Activated CD4-positive, alpha-beta T cell treated with anti-CD3 and anti-CD28 coated beads, Interleukin-2, amount 50 U/mL, for 4 hours (primary cell): ENCODE measurements around the gene FCGR3A.
A peak's percentile ranks its signal among the peaks of the same experiment; 100 is the strongest.
"Not testable (repeated sequence)": the region's sequence is repeated elsewhere in the genome, so short reads cannot be mapped to it uniquely, and the experiment has no call there.

Experiments used
- DNase-seq, 2 experiments: peaks; one replicate each; pipeline ENCODE4 v3.0.0-alpha.2; 2020

Gene FCGR3A

DNA sequence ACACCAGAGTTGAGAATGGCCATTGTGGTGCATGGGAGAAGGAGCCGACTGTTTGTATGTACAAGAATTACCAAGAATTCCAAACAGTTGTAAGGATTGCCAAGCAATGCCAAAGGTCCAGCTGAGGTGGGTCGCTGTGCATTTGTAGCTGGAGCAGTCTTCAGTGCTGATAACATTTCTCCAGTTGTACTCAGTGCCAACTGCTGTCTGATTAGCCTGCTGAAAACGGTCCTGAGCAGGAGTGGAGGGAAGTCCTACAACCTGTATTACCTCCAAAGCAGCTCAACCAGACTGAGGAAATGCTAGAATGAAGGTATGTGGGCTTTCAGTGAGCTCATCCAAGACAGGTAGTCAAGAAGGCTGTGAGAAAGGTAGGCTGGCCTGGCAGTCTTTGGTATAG is 6.5 kb upstream of the FCGR3A start:
- DNase-seq = not testable (repeated sequence)

DNA sequence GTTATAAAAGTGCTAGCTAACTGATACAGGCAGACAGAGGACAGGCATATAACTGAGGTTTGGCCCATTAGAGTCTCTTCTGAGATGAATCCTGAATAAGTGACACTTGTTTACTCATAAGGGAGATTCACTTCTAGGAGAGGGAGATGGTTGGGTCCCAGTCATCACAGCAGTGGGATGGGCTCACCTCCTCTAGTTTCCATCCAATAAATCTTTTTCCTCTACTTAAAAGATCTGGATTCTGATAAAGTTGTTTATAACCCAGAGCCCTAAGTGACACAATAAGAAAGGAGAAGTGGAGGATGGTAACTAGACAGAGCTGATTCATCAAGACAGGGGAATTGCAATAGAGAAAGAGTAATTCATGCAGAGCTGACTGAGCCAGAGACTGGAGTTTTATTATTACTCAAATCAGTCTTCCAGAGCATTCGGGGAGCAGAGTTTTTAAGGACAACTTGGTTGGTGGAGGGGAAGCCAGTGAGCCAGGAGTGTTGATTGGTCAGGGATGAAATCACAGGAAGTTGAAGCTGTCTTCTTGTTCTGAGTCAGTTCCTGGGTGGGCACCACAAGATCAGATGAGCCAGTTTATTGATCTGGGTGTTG is 5.3 kb upstream of the FCGR3A start:
- DNase-seq = not testable (repeated sequence)

- not testable (repeated sequence) for DNase-seq
These were observed 4.7 kb upstream of the FCGR3A start for GRCh38 chr1:161554340-161554739.

DNA sequence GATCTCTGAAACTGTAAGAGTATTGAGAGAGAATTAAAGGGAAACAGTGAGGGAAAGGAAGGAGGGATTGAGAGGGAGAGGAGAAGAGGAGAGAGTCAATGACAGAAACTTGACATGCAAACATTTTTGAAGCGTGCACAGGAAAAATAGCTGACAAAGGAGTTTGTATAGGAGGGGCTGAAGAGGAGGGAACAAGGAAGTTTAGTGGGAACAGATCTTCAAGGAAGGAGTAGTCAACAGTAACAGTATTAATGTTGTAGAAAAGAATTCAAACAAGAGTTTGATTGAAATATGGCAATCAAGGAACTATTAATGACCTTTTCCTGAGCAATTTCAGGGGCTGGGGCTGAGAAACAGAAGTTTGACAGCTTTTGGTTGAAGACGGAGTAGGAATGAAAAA is 4.0 kb upstream of the FCGR3A start:
- not testable (repeated sequence) for DNase-seq

GRCh38 chr1:161550942-161551341 is 1.3 kb upstream of the FCGR3A start:
- DNase-seq = not testable (repeated sequence)

DNA sequence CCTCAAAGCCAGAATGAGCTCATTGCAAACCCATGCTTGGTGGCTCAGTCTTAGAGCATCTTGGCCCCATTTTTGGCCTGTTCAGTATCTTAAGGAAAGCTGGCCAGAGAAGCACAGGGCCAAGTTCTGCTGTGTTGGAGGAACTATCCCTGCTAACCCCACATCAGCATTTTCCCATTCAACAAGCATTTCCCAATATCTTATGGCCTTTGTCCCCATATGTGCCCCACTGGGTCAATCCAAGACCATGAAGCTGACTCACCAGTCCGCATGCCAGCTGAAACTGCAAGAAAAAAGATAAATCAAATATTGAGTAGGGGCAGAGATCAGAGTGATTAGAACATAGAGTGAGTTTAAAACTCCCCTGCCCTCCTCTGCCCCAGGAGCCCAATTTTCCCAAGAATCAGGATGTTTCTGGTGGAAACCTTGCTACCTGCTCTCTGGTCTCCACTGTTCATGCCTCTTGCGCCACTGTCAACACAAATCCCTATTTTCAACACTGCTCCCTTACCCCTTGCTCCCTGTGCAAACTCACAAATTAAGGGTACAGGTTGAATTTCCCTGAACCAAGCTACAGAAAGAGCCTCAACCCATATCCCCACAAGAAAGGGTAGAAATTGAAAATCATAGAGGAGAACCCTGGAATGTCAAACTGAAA is 740 bp downstream of the FCGR3A start:
- not testable (repeated sequence) for DNase-seq

DNA sequence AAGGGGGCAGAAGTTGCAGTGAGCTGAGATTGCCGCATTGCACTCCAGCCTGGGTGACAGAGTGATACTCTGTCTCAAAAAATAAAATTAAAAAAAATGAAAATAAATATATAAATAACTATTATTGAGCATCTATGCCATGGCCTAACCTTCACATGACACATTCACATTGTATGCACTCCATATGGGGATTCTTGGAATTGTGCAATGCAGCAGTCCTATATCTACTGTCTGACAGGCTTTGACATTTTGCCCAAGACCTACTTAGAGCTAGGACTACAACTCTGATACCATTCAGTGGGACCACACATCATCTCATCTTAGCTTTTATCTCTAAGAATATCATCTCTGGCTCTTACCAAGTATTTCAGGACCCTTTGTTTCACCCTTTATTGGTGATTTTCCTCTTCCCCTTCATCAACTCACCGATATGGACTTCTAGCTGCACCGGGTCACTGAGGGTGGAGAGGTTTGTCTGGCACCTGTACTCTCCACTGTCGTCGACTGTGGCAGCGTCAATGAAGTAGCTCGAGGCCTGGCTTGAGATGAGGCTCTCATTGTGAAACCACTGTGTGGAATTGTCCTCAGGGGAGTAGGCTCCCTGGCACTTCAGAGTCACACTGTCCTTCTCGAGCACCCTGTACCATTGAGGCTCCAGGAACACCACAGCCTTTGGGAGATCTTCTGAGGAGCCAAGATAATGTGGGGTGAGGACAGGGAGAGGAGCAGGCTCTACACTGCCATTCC is 1.4 kb downstream of the FCGR3A start:
- DNase-seq = not testable (repeated sequence)

DNA sequence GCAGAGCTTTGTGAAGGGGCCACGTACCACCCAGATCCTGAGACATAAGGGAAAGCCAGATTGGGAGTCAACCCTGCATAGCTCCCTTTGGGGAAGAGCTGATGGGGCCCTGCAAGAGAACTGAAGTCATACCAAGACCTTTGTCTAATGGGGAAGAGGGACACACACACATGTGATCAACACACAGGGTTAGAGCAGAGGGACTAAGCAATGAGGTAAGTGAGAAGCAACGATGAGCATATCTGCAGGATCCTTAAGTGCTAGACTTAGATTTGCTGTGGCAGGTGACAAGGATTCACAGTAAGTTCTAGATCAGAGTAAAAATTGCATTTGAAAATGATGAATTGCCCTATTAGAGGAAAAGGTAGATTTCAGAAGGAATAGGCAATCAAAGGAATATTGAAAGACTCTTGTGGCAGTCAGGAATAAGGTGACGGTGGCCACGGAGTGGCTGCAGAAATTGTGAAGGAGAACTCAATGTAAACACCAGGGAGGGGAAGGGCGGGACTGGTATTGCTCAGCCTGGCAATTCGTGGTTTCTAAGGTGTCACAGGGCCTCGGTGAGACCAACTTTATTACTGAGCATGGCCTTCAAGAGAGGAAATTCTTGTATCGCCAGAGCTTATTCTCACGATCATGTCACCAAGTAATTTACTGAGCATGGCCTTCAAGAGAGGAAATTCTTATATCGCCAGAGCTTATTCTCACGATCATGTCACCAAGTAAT is 4.5 kb downstream of the FCGR3A start:
- not testable (repeated sequence) for DNase-seq

DNA sequence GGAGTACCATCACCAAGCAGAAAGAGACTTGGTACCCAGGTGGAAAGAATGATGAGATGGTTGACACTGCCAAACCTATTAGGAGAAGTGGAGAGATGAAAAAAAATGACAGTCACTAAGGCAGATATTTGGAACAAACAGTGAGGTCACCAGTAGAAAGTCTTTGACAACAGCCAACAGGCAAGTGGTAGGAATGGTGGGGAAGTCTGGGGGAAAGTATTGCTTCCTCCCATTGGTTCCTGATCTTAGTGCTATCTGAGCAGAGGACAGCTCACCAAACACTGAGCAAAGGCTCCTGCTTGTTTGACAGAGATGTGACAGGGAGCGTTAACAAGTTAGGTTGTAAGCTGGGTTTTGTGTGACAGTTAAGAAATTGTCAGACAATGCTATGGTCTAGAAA is 6.5 kb downstream of the FCGR3A start:
- not testable (repeated sequence) for DNase-seq

- DNase-seq = peak; percentile 15 to 29
These were observed 7.5 kb downstream of the FCGR3A start for GRCh38 chr1:161542091-161542559.

- DNase-seq = not testable (repeated sequence)
These were observed 9.1 kb downstream of the FCGR3A start for GRCh38 chr1:161540570-161540960.

GRCh38 chr1:161539731-161540569 is 9.7 kb downstream of the FCGR3A start:
- DNase-seq = peak; percentile 90

DNA sequence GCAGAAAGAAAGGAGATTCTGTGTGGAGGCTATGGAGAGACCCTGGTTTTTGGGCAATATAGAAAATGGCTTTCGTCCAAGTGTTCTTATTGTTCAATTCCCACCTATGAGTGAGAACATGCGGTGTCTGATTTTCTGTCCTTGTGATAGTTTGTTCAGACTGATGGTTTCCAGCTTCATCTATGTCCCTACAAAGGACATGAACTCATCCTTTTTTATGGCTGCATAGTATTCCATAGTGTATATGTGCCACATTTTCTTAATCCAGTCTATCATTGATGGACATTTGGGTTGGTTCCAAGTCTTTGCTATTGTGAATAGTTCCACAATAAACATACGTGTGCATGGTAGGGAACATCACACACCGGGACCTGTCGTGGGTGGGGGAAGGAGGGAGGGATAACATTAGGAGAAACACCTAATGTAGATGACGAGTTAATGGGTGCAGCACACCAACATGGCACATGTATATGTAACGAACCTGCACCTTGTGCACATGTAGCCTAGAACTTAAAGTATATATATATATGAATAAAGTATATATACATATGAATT is 10.6 kb downstream of the FCGR3A start:
- not testable (repeated sequence) for DNase-seq

GRCh38 chr1:161537068-161537669 is 12.4 kb downstream of the FCGR3A start:
- DNase-seq = not testable (repeated sequence)

DNA sequence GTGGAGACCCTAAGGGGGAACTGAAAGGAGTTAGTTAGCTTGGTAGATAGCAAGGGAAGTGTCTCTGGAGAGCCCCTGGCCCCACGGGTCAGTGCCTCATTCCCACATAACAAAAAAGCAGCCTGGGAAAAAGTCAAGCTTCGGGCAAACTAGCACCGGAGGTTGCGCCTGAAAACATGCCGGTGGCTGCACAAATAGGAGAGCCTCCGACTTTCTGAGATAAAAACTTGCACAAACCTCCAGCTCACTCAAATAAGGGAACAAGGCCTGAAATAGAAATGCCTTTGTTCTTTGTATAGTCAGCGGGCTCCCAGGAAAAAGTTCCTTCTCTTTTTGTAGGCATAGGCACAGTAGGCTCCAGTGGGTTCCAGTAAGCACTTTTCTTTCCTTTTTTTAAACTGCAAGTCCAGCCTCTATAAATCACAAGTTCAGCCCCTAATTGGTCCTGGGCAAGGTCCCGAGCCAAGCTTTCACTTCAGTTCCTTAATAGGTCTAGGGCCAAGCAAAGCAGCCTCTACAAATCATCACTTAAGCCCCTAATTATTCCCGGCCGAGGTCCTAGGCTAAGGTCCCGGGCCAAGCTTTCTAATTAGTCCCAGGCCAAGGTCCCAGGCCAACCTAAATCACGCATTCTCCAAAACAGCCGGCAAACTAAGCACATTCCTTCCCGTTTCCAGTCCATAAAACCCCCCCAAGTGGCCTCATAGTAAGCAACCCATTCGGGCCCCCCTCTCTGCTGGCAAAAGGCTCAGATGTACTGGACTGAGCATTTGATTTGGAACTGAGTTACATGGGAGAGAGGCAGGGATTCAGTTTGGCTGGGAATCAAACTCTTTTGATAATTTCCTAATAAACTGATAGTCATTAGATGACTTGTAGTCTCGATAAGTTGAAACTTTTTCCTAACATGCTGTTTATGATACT is 16.7 kb downstream of the FCGR3A start:
- DNase-seq = not testable (repeated sequence)

GRCh38 chr1:161531986-161532643 is 17.5 kb downstream of the FCGR3A start:
- no peak for DNase-seq

DNA sequence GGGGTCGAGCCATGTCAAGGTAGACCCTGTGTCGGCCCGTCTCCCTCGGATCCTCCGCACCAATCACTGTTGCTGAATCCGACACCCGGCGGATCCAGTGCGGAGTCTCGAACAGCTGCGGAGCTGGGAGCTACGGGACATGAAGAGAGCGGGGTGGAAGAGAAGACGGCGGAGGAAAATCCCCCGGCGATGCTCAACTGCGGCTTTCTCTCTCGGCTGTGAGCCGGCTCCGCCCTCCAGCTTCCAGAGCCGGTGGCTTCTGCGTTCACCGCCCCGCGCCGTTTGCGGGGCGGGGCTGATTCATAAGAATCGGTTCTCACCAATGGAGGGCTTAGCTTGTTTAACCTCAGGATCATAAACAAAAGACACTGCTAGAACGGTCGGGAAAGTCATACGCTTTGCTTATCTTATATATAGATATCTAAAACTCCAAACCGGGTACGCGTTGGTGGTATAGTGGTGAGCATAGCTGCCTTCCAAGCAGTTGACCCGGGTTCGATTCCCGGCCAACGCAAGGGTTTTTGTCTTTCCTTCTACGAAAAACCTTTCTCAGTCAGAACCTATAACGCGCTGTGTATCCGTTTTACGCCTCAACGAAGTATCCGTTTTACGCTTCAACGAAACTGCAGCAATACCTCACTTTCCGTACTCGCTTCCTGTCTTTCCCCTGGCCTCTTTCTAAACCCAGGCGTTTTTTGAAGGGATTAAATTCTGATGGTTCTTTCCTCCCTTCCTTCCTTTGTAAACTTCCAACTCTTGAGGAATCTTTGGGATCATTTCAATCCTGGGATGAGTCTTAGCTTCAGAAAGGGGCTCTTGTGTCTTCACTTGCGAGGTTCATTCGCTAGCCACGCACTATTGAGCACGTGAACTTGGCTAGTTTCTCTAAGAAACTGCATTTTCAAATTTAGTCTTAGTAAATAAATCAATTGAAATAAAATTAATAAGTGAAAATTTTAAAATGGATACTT is 18.7 kb downstream of the FCGR3A start:
- peak; percentile 89 to 91 for DNase-seq

- peak; percentile 62 to 64 for DNase-seq
These were observed 19.5 kb downstream of the FCGR3A start for GRCh38 chr1:161530158-161530557.
